ENCODE results near the gene GRHPR. TPM values are rescaled to one million over a fixed set of nuclear protein-coding genes. Genes with fewer than 3 reads are reported as not detected.

The GRHPR gene
- polyA plus RNA-seq (2011; rRNA removed) (96.1 and 126 TPM in 2 replicates), polyA minus RNA-seq (2011; rRNA and poly(A)+ RNA removed) (97.5 and 134 TPM in 2 replicates)

DNA sequence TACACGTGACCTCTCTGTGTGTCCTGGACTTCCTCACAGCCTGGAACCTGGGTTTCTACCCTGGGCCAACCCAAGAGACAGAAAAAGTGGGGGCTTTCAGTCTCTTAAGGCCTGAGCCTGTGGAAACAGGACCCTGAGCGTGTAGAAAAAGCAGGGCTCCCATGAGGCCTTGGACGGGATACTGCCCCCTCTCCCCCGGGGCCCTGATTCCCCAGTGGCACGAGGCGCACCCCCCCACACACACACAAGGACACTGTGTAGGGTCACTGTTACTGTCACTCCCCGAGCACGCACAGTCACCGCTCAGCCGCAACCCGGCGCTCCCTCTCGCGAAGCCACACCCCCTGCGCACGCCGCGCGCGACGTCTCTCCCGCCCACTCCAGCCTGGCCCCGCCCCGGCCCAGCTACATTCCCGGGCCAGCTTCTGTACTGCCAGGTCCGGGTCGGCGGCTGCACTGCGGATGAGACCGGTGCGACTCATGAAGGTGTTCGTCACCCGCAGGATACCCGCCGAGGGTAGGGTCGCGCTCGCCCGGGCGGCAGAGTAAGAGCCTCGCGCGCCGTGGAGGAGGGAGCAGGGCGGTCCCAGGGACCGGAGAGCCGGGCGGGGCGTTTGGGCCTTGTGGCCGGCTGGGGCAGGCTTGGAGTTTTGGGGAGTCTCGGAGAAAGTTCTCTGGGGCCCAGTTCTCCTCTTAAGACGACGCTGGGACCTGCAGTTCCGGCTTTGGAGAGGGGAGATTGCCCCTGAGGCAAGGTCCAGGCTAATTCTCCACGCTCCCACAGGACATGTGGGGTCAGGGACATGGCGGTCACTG is at the start of gene GRHPR:
Gene GRHPR (plus strand): TSS at position 408 of the 816 bp plus-strand sequence. CDS start 55 bp downstream, at position 463.
- TF ChIP-seq, protein P1, sequence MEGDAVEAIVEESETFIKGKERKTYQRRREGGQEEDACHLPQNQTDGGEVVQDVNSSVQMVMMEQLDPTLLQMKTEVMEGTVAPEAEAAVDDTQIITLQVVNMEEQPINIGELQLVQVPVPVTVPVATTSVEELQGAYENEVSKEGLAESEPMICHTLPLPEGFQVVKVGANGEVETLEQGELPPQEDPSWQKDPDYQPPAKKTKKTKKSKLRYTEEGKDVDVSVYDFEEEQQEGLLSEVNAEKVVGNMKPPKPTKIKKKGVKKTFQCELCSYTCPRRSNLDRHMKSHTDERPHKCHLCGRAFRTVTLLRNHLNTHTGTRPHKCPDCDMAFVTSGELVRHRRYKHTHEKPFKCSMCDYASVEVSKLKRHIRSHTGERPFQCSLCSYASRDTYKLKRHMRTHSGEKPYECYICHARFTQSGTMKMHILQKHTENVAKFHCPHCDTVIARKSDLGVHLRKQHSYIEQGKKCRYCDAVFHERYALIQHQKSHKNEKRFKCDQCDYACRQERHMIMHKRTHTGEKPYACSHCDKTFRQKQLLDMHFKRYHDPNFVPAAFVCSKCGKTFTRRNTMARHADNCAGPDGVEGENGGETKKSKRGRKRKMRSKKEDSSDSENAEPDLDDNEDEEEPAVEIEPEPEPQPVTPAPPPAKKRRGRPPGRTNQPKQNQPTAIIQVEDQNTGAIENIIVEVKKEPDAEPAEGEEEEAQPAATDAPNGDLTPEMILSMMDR (IDR thresholded peaks at IDR 0.05; ENCODE audit: low read depth, low read length): no peak
- no peak for DNase-seq (ENCODE audit: low read depth, low spot score)
- Histone ChIP-seq H3K27me3 (ENCODE audit: control insufficient read depth, insufficient read depth, low read length) (no peaks in the 10 kb centered on the region), H3K9me3 (ENCODE audit: control insufficient read depth, insufficient read depth, low read length) (no peaks in the 10 kb centered on the region), H3K27ac (ENCODE audit: low read depth, low read length) (peak within 1 kb of the TSS; percentile 57), H3K4me3 (ENCODE audit: low read depth, low read length) (peak within 1 kb of the TSS; percentile 92)
- CTCF ChIA-PET: no interaction called here
- POLR2A ChIA-PET: interaction anchor here (0.6 to 1.5 kb wide), 6 partner anchors 10 to 493 kb away, joined by 3 to 9 read pairs (median 4); partner anchors contain the start of gene ZBTB5

GRCh38 chr9:37372839-37373238 is 49.7 kb upstream of the GRHPR start:
- POLR2A ChIA-PET: no interaction called here
- no peak for DNase-seq (ENCODE audit: low read depth, low spot score)
- TF ChIP-seq, protein P1 (IDR thresholded peaks at IDR 0.05; ENCODE audit: low read depth, low read length): no peak

GRCh38 chr9:37373621-37374020 is 48.9 kb upstream of the GRHPR start:
- no peak for DNase-seq (ENCODE audit: low read depth, low spot score)
- Histone ChIP-seq H3K27ac (ENCODE audit: low read depth, low read length) (no peak overlapping the region), H3K4me3 (ENCODE audit: low read depth, low read length) (no peak overlapping the region), H3K27me3 (ENCODE audit: control insufficient read depth, insufficient read depth, low read length) (peaks cover 18% of the 10 kb centered on the region), H3K9me3 (ENCODE audit: control insufficient read depth, insufficient read depth, low read length) (no peaks in the 10 kb centered on the region)
- POLR2A ChIA-PET: no interaction called here
- CTCF ChIA-PET: no interaction called here
- TF ChIP-seq, protein P1 (IDR thresholded peaks at IDR 0.05; ENCODE audit: low read depth, low read length): no peak

More at GRCh38 chr9:37372839-37373238, 49.7 kb upstream of the GRHPR start:
- H3K27ac ChIP-seq (ENCODE audit: low read depth, low read length): no peak overlapping the region
- H3K9me3 ChIP-seq (ENCODE audit: control insufficient read depth, insufficient read depth, low read length): no peaks in the 10 kb centered on the region
- peaks cover 12% of the 10 kb centered on the region for H3K27me3 ChIP-seq (ENCODE audit: control insufficient read depth, insufficient read depth, low read length)
- CTCF ChIA-PET: no interaction called here
- no peak overlapping the region for H3K4me3 ChIP-seq (ENCODE audit: low read depth, low read length)

DNA sequence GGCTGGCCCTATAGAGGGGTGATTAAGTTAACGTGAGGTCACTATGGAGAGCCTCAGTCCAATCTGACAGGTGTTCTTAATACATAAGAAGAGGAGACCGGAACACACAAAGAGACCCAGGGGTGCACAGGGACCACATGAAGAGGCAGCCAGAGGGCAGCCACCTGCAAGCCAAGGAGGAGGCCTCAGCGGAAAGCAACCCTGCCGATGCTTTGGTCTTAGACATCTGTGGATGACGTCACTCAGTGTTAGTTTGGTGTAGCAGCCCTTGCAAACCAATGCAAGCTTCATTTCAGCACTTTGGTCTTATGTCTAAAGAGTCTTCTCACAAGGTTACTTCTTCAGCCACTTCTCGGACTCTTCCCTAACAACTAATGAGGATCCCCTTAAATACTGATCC is 47.6 kb upstream of the GRHPR start:
- POLR2A ChIA-PET: no interaction called here
- Histone ChIP-seq H3K27ac (ENCODE audit: low read depth, low read length) (no peak overlapping the region), H3K27me3 (ENCODE audit: control insufficient read depth, insufficient read depth, low read length) (peaks cover 19% of the 10 kb centered on the region), H3K4me3 (ENCODE audit: low read depth, low read length) (no peak overlapping the region), H3K9me3 (ENCODE audit: control insufficient read depth, insufficient read depth, low read length) (no peaks in the 10 kb centered on the region)
- CTCF ChIA-PET: no interaction called here
- DNase-seq (ENCODE audit: low read depth, low spot score): no peak
- TF ChIP-seq, protein P1 (IDR thresholded peaks at IDR 0.05; ENCODE audit: low read depth, low read length): no peak
